ENCODE measurements around the gene KSR2. TPM values are rescaled to one million over a fixed set of nuclear protein-coding genes. Genes with fewer than 3 reads are reported as not detected.

The KSR2 gene
- total and polyA plus RNA-seq, 10 of the 15 experiments (the other 5 are each of a cell fraction or from before 2014, with no cell fraction given) = under 0.01 to 1.5 (median 0.01) TPM; not detected in 3

DNA sequence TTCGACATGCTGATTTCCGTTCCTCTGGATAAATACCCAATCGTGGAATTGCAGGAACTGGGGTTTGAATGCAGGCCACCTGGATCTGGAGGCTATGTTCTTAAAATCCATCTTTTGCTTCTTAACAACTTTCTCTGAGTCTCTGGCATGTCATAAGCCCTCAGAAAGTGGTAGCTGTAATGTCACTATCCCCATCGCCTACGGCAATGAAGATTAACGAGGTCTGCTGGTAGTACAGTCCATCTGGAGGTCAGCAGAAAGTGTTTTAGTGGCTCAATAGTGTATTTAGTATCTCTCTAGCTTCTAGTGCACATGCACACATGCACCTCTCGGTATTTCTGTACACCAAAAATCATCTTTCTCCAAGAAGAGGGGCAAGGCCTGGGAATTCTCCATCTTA lies 477.1 kb downstream of the KSR2 start:
- Histone ChIP-seq H3K4me2 (ENCODE audit: control insufficient read depth, insufficient read depth) (no peak overlapping the region), H3K27ac (ENCODE audit: control insufficient read depth, insufficient read depth) (no peak overlapping the region), H3K79me2 (ENCODE audit: control insufficient read depth, insufficient read depth, low read length) (no peaks in the 10 kb centered on the region), H3K27me3 (replicated peaks in 1 of 2; ENCODE audit: control insufficient read depth in 2 of 2, insufficient read depth in 2 of 2, low read length in 1 of 2) (no peaks in the 10 kb centered on the region), H3K4me1 (ENCODE audit: control insufficient read depth, insufficient read depth, low read length) (no peaks in the 10 kb centered on the region), H4K20me1 (ENCODE audit: control insufficient read depth, insufficient read depth) (no peaks in the 10 kb centered on the region), H3K4me3 (no peak overlapping the region), H3K36me3 (ENCODE audit: control insufficient read depth in 2 of 2, insufficient read depth in 2 of 2, low read length in 1 of 2) (no peaks in the 10 kb centered on the region), H2AFZ (ENCODE audit: control insufficient read depth, low read depth, low read length) (no peak overlapping the region), H3K9me3 (replicated peaks; ENCODE audit: control insufficient read depth, insufficient read depth, low read length) (no peaks in the 10 kb centered on the region), H3K9ac (ENCODE audit: control insufficient read depth, insufficient read depth, low read length) (no peak overlapping the region)
- no peak for DNase-seq (ENCODE audit: low read depth, low spot score)
- ChIA-PET CTCF (no interaction called here), POLR2A (no interaction called here), SMC1A (ENCODE audit: uncharacterized antibody, unreplicated experiment) (no interaction called here), RAD21 (ENCODE audit: unreplicated experiment) (no interaction called here)
- in situ Hi-C loops (cut with MboI) = no loop called here
- TF ChIP-seq CHD2 (IDR thresholded peaks at IDR 0.05; ENCODE audit: borderline replicate concordance, low read depth, low read length) (no peak), CBX3 (IDR thresholded peaks at IDR 0.05; ENCODE audit: borderline replicate concordance, low read depth) (no peak)
- TF ChIP-seq, protein P1, sequence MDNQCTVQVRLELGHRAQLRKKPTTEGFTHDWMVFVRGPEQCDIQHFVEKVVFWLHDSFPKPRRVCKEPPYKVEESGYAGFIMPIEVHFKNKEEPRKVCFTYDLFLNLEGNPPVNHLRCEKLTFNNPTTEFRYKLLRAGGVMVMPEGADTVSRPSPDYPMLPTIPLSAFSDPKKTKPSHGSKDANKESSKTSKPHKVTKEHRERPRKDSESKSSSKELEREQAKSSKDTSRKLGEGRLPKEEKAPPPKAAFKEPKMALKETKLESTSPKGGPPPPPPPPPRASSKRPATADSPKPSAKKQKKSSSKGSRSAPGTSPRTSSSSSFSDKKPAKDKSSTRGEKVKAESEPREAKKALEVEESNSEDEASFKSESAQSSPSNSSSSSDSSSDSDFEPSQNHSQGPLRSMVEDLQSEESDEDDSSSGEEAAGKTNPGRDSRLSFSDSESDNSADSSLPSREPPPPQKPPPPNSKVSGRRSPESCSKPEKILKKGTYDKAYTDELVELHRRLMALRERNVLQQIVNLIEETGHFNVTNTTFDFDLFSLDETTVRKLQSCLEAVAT (IDR thresholded peaks at IDR 0.05) = no peak
- TF ChIP-seq, protein P2, sequence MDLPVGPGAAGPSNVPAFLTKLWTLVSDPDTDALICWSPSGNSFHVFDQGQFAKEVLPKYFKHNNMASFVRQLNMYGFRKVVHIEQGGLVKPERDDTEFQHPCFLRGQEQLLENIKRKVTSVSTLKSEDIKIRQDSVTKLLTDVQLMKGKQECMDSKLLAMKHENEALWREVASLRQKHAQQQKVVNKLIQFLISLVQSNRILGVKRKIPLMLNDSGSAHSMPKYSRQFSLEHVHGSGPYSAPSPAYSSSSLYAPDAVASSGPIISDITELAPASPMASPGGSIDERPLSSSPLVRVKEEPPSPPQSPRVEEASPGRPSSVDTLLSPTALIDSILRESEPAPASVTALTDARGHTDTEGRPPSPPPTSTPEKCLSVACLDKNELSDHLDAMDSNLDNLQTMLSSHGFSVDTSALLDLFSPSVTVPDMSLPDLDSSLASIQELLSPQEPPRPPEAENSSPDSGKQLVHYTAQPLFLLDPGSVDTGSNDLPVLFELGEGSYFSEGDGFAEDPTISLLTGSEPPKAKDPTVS (IDR thresholded peaks at IDR 0.05; ENCODE audit: low read depth, low read length) = no peak
- BruUV-seq (replicated peaks) = no TSS peak
- WGBS (ENCODE audit: insufficient coverage, insufficient replicate concordance, low lambda C conversion rate, missing lambda C conversion rate) = 28% methylated on average over 7 of the region's 7 CpGs
- intact Hi-C loops (cut with micrococcal nuclease; ENCODE audit: unreplicated experiment) = no loop called here
- FAIRE-seq = no peak
- no peak for ATAC-seq

DNA sequence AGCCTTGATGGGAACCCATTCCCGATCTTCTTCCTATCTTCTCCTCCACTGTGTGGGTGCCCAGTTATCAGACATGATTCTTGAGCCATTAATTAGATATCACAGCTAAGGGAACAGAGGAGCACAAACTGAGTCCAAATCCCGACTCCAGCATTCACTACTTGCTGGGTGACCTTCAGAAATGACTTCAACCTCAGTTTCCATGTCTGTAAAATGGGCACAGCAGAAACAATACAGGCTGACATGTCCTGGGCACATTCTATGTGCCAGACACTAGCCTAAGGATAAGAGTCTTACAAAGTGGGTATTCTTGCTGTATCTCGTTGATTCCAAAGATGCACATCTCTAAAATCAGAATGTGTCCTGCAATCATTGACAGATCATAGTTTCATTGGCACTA lies 478.7 kb downstream of the KSR2 start:
- Histone ChIP-seq H3K27ac (ENCODE audit: control insufficient read depth, insufficient read depth) (no peak overlapping the region), H3K79me2 (ENCODE audit: control insufficient read depth, insufficient read depth, low read length) (no peaks in the 10 kb centered on the region), H3K36me3 (ENCODE audit: control insufficient read depth in 2 of 2, insufficient read depth in 2 of 2, low read length in 1 of 2) (no peaks in the 10 kb centered on the region), H3K4me2 (ENCODE audit: control insufficient read depth, insufficient read depth) (no peak overlapping the region), H2AFZ (ENCODE audit: control insufficient read depth, low read depth, low read length) (no peak overlapping the region), H3K9ac (ENCODE audit: control insufficient read depth, insufficient read depth, low read length) (no peak overlapping the region), H3K4me1 (ENCODE audit: control insufficient read depth, insufficient read depth, low read length) (no peaks in the 10 kb centered on the region), H3K9me3 (replicated peaks; ENCODE audit: control insufficient read depth, insufficient read depth, low read length) (no peaks in the 10 kb centered on the region), H4K20me1 (ENCODE audit: control insufficient read depth, insufficient read depth) (no peaks in the 10 kb centered on the region), H3K4me3 (no peak overlapping the region), H3K27me3 (replicated peaks in 1 of 2; ENCODE audit: control insufficient read depth in 2 of 2, insufficient read depth in 2 of 2, low read length in 1 of 2) (no peaks in the 10 kb centered on the region)
- intact Hi-C loops (cut with micrococcal nuclease; ENCODE audit: unreplicated experiment) = no loop called here
- DNase-seq (ENCODE audit: low read depth, low spot score) (no peak), ATAC-seq (no peak), FAIRE-seq (no peak)
- WGBS (ENCODE audit: insufficient coverage, insufficient replicate concordance, low lambda C conversion rate, missing lambda C conversion rate) = 2% methylated on average over 3 of the region's 3 CpGs
- CTCF ChIA-PET = no interaction called here
- RAD21 ChIA-PET (ENCODE audit: unreplicated experiment) = no interaction called here
- POLR2A ChIA-PET = no interaction called here
- BruUV-seq (replicated peaks) = no TSS peak
- SMC1A ChIA-PET (ENCODE audit: uncharacterized antibody, unreplicated experiment) = no interaction called here
- in situ Hi-C loops (cut with MboI) = no loop called here
- no peak for TF ChIP-seq TBL1XR1 (IDR thresholded peaks at IDR 0.05; ENCODE audit: low read depth, low read length)
- TF ChIP-seq, protein P3, sequence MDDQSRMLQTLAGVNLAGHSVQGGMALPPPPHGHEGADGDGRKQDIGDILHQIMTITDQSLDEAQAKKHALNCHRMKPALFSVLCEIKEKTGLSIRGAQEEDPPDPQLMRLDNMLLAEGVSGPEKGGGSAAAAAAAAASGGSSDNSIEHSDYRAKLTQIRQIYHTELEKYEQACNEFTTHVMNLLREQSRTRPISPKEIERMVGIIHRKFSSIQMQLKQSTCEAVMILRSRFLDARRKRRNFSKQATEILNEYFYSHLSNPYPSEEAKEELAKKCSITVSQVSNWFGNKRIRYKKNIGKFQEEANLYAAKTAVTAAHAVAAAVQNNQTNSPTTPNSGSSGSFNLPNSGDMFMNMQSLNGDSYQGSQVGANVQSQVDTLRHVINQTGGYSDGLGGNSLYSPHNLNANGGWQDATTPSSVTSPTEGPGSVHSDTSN (IDR thresholded peaks at IDR 0.05; ENCODE audit: insufficient replicate concordance, low read depth, low read length) = no peak
- TF ChIP-seq CEBPB (IDR thresholded peaks at IDR 0.05; ENCODE audit: borderline replicate concordance in 1 of 2, low read depth in 2 of 2, low read length in 2 of 2) = no peak
- TF ChIP-seq JUNB (IDR thresholded peaks at IDR 0.05) = no peak
- TF ChIP-seq MYC (IDR thresholded peaks at IDR 0.05; ENCODE audit: insufficient read depth, insufficient read length, insufficient replicate concordance, low read length, severe bottlenecking) = no peak
- TF ChIP-seq ATF7 (IDR thresholded peaks at IDR 0.05; ENCODE audit: low read depth) = no peak
- no peak for TF ChIP-seq RAD51 (IDR thresholded peaks at IDR 0.05)

Data from GM12878 (cell line).